Central memory CD8-positive, alpha-beta T cell (primary cell): ENCODE data around the gene SMTNL2.
A peak's percentile ranks its signal among the peaks of the same experiment; 100 is the strongest.
"Not testable (repeated sequence)": the region's sequence is repeated elsewhere in the genome, so short reads cannot be mapped to it uniquely, and the experiment has no call there.

Experiments
- ATAC-seq: fragments of 150-1000 bp; cut with Tn5 transposase; replicated peaks from 2 replicates; pipeline ENCODE4 v1.10.0; 2022; ENCODE audit warnings: mild to moderate bottlenecking, moderate FRiP score, moderate number of reproducible peaks; ENCODE audit not compliant: poor library complexity, severe bottlenecking; ENCODE audit errors: extremely low read depth
- DNase-seq, 2 donors: peaks; one replicate each; pipeline ENCODE4 v3.0.0; 2021; ENCODE audit warnings: low spot score in 2 of 2
- H3K27ac Mint-ChIP-seq: one replicate; pipeline ENCODE4 v1.8.0; 2022; ENCODE audit warnings: low read depth, mild to moderate bottlenecking, moderate library complexity, mixed read lengths
- H3K27me3 Mint-ChIP-seq: one replicate; pipeline ENCODE4 v1.8.0; 2022; ENCODE audit warnings: mixed read lengths
- H3K36me3 Mint-ChIP-seq: one replicate; pipeline ENCODE4 v1.8.0; 2022; ENCODE audit warnings: mild to moderate bottlenecking, moderate library complexity, mixed read lengths; ENCODE audit not compliant: insufficient read depth
- H3K4me1 Mint-ChIP-seq: one replicate; pipeline ENCODE4 v1.8.0; 2022; ENCODE audit warnings: mixed read lengths
- H3K4me3 Mint-ChIP-seq: one replicate; pipeline ENCODE4 v1.8.0; 2022; ENCODE audit warnings: mild to moderate bottlenecking, moderate library complexity, mixed read lengths
- H3K9me3 Mint-ChIP-seq: one replicate; pipeline ENCODE4 v1.8.0; 2022; ENCODE audit warnings: mixed read lengths

SMTNL2 gene

DNA sequence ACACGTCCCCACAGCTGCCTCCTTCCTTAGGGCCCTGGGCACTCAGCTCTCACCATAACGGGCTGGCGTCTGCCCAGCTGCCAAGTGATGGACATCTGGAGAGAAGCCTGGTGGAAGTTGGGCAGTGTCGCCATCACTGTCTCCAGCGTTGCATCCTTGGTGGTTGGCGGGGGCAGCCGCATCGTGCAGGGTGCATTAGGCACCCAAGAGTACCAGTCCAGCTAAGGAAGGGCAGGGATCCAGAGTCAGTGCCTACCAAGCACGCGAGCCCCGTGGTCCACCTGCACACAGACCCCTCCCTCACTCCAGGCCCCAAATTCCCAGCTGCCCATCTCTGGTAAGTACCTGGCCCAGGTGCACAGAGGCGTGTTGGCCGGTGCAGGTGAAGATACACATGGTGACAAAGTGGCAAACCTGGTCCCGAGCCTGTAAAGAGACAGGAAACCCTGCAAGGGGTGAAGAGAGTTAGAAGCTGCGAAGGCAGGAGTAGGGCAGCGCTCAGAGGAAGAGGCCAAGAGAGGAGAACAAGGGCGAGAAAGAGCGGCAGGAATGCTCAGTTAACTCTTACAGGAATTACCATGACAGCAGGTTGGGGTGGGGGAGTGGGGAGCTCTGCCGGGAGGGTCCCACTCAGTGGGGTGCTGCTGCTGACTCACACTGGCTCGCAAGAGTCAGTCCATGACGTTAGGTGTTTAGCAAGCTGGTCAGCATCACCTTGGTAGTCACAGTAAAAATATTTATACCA lies 47.7 kb downstream of the SMTNL2 start:
- no peaks in the 10 kb centered on the region for H3K9me3 Mint-ChIP-seq
- no peak for DNase-seq
- H3K27ac Mint-ChIP-seq, result no peak overlapping the region
- peaks cover 54% of the 10 kb centered on the region for H3K27me3 Mint-ChIP-seq
- peaks cover 2% of the 10 kb centered on the region for H3K36me3 Mint-ChIP-seq
- no peak for ATAC-seq
- no peak overlapping the region for H3K4me3 Mint-ChIP-seq
- peaks cover 10% of the 10 kb centered on the region for H3K4me1 Mint-ChIP-seq

DNA sequence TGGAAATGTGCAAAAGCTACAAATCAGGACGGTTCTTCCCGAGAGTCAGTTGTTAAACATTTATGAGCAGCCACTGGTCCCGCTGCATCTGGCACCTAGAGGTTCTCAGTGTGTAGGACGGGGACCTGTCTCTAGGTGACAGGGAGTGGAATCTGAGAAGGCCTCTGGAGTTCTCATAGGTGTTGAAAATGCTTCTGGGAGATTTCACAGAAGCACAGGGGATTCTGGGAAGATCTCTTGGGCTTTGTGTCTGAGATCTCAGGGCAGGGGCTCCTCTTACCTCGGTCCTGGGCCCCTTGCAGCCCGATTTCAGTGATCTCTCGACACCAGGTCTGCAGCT lies 48.2 kb downstream of the SMTNL2 start:
- no peak overlapping the region for H3K27ac Mint-ChIP-seq
- H3K4me3 Mint-ChIP-seq, result no peak overlapping the region

DNA sequence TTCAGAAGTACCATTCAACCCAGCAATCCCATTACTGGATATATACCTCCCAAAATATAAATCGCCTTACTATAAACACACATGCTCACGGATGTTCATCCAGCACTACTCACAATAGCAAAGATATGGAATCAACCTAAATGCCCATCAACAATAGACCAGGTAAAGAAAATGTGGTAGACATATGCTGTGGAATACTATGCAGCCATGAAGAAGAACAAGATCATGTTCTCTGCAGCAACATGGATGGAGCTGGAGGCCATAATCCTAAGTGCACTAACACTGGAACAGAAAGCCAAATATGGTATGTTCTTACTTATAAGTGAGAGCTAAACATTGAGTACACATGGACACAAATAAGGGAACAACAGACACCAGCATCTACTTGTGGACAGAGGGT lies 49.3 kb downstream of the SMTNL2 start:
- ATAC-seq (no peak), DNase-seq (no peak)
- H3K9me3 Mint-ChIP-seq, result no peaks in the 10 kb centered on the region
- no peak overlapping the region for H3K27ac Mint-ChIP-seq
- H3K4me1 Mint-ChIP-seq, result peaks cover 10% of the 10 kb centered on the region
- no peak overlapping the region for H3K4me3 Mint-ChIP-seq
- peaks cover 3% of the 10 kb centered on the region for H3K36me3 Mint-ChIP-seq
- peaks cover 70% of the 10 kb centered on the region for H3K27me3 Mint-ChIP-seq

More for the DNA sequence above, 48.2 kb downstream of the SMTNL2 start:
- H3K4me1 Mint-ChIP-seq, result peaks cover 10% of the 10 kb centered on the region
- H3K9me3 Mint-ChIP-seq, result no peaks in the 10 kb centered on the region
- H3K36me3 Mint-ChIP-seq, result peaks cover 3% of the 10 kb centered on the region
- no peak for ATAC-seq
- H3K27me3 Mint-ChIP-seq, result peaks cover 59% of the 10 kb centered on the region
- no peak for DNase-seq

DNA sequence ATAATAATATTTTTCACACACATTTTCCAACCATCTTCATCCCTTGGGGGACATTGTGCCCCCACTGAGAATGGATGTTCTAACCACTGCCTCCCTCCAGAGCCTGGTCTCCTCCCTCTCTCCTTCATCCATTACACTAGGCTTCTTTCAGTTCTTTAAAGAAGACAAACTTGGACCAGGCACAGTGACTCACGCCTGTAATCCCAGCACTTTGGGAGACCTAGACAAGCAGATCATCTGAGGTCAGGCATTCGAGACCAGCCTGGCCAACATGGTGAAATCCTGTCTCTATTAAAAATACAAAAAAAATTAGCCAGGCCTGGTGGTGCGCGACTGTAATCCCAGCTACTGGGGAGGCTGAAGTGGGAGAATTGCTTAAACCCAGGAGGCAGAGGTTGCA lies 50.6 kb downstream of the SMTNL2 start:
- Mint-ChIP-seq H3K9me3 (no peaks in the 10 kb centered on the region), H3K36me3 (peaks cover 3% of the 10 kb centered on the region), H3K27me3 (peaks cover 81% of the 10 kb centered on the region), H3K4me1 (peaks cover 17% of the 10 kb centered on the region), H3K27ac (no peak overlapping the region), H3K4me3 (no peak overlapping the region)
- no peak for DNase-seq
- no peak for ATAC-seq

DNA sequence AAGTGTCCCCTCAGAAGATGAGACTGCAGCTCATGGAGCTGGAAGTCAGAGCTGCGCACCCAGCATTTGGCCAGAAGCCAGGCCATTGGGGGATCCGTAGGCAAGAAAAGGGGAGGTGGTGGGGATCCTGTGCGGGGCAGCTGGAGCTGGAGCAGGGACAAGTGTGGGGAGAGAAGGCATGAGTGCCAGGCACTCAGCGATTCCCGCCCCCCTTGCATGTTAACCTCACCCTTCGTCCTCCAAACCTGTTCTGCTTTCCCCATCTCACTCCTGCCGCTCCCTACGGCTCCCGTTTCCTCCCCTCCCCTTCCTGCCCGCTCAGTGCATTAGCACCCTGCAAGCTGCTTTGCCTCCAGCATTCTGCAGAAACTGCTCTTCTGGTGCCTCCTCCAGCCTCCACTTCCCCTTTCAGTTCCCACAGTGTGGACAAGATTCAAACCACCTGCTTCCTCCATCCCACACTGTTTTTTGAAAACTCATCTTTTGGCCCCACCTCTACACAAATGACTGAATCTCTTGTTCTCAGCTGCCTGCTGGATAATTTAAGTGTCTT lies 51.6 kb downstream of the SMTNL2 start:
- DNase-seq (no peak), ATAC-seq (no peak)
- no peak overlapping the region for H3K4me3 Mint-ChIP-seq
- H3K36me3 Mint-ChIP-seq, result peaks cover 3% of the 10 kb centered on the region
- no peaks in the 10 kb centered on the region for H3K9me3 Mint-ChIP-seq
- no peak overlapping the region for H3K27ac Mint-ChIP-seq
- peaks cover 85% of the 10 kb centered on the region for H3K27me3 Mint-ChIP-seq
- peaks cover 17% of the 10 kb centered on the region for H3K4me1 Mint-ChIP-seq

DNA sequence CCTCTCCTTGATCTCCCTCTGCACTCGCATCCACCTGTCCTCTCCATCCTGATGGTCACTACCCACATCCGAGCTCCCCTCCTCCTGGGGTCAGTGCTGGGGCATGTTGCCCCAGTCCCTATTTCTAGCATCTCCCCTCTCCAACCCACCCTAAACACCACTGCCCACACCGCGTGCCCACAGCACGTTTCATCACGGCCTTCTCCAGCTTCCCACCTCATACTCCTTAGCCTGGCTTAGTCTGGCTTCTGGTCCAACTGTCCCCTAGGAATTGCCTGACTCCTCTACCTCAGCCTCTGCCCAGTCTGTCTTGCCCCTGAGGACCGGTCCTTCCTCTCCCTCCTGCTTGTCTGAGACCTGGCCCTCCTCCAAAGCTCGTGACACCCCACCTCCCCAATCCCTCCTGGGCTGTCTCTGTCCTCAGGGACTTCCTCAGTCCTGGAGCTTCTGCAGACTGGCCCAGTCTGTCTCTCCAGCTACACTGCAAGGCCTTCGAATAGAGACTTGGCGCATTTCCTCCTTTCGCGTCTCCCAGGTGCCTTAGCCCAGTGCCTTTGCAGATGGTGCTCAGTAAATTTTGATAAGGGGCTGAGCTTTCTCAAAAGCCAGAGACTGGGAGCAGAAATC lies 52.3 kb downstream of the SMTNL2 start:
- Mint-ChIP-seq H3K4me3 (no peak overlapping the region), H3K9me3 (no peaks in the 10 kb centered on the region), H3K27ac (no peak overlapping the region), H3K27me3 (peaks cover 92% of the 10 kb centered on the region), H3K4me1 (peaks cover 17% of the 10 kb centered on the region), H3K36me3 (peaks cover 3% of the 10 kb centered on the region)
- ATAC-seq (no peak), DNase-seq (no peak)

DNA sequence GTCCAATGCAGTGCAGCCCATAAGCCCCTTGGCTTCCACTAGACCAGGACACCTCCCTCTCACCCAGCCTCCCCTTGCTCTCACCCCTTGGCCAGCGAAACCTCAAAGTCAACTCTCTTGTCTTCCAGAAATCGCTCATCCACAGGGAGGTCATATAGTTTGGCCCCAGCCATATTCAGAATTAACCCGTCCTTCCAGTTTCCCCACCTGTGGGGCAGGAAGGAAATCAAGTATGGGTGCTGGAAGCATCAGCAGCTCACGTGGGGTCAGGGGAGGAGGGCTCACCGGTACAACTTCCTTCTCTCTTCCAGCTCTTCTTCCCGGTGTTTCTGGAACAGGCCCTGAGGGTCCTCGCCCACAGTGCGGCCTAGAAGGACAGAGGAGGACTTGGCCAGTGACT lies 54.4 kb downstream of the SMTNL2 start:
- not testable (repeated sequence) for H3K36me3 Mint-ChIP-seq, ATAC-seq, DNase-seq, H3K4me3 Mint-ChIP-seq, H3K9me3 Mint-ChIP-seq, H3K27ac Mint-ChIP-seq
- Mint-ChIP-seq H3K4me1 (peaks cover 17% of the 10 kb centered on the region), H3K27me3 (peaks cover 92% of the 10 kb centered on the region)

DNA sequence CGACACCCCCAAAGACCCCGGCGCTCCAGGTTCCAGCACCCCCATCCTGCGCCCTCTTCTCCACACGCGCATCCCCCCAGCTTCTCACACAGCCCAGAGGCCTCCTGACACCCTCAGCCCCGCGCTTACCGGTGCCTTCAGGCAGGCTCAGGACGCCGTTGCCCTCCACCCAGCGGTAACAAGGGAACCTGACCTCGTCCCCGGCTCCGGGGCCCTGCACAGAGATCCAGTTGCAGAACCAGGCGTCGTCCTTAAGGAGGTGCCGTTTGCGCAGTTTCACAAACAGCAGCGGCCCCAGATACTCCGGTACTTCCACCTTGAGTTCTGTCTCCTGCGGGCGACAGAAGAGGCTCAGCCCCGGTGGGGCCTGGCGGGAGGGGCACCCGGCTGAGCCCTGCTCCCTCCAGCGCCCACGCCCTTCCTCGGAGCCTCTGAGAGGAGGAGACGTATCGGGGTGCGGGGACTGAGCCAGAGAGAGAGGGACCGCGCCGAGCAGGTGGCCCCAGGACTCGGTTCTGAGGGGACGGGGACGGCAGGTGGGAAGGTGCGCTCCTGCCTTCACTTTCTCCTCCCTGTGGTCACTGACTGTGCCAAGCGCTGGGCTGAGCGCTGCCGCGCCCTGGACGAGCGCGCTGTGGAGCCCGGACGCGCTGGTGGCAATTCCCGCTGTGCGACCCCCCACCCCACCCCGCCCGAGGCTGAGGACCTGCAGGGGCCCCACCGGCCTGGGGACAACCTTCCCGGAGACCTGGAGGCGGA lies 55.2 kb downstream of the SMTNL2 start:
- not testable (repeated sequence) for H3K9me3 Mint-ChIP-seq, DNase-seq, H3K27ac Mint-ChIP-seq, H3K36me3 Mint-ChIP-seq
- peak; percentile 69 for ATAC-seq
- Mint-ChIP-seq H3K4me3 (peak overlapping the region; percentile 55), H3K27me3 (peaks cover 92% of the 10 kb centered on the region), H3K4me1 (peaks cover 17% of the 10 kb centered on the region)

DNA sequence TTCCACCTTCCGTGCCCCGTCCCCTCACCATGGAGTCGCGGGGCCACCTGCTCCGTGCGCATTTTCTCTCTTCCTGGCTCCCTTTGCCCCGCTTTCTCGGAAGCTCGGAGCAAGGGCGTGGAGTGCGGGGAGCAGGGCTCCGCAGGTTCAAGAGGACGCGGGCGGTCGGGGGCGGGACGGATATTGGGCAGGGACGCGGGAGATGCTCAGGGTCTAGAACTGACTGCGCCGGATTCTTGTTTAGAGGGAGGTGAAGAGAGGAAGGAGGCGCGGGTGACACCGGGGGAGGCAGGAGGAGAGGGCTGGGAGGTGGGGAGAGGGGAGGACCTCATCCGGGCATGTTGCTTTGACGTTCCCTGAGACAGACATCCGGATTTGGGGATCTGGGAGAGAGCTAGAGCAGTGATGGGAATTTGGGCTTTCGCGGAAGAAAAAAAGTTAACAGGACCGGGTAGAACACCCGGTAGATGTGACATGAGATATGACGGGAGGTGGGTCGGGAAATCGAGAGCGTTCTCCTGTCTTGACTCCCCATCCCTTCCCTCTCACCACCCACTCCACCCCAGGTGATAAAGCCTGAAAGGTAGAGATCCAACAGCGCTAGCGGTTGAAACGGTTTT lies 56.4 kb downstream of the SMTNL2 start:
- H3K4me3 Mint-ChIP-seq, H3K9me3 Mint-ChIP-seq, ATAC-seq, H3K36me3 Mint-ChIP-seq, H3K27ac Mint-ChIP-seq, DNase-seq: not testable (repeated sequence)
- peaks cover 92% of the 10 kb centered on the region for H3K27me3 Mint-ChIP-seq
- peaks cover 14% of the 10 kb centered on the region for H3K4me1 Mint-ChIP-seq

DNA sequence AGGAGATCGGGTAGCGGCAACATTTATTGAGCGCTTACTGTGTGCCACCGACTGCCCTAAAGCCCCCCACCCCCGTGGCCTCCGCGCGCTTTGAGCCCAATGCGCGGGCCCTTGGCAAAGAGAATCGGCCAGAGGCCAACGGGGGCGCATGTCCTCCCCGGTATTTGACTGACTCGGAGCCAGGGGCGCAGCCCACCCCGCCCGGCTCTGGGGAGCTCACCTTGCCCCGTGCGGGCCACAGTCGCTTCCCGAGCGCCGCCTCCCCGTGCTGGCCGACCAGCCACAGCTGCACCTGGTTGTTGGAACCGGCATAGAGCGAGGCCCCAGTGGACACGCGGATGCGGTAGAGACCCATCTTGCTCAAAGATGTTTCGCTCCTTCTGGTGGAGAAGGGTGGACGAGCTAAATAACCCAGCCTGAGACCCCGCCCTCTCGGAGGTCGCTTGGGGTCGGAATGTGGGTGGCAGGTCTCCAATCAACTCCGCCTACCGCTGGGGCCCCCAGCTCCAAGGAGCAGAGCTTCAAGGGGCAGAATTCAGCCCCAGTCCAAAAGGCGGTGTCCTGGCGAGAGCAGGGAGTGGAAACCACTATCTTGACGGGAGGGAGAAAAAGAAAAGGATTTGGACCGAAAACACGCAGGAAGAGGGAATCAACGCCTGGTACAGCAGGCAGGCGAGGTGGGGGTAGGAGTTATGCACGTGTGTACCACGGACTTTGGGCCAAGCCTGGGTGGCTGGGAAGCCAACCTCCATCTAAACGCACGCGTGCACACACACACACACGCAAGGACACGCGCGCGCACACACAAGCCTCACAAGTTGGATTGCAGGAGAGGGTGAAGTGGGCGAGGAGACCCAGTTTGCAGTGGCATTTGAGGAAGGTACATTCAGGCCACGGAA lies 57.2 kb downstream of the SMTNL2 start, which contains the start of gene ALOX15:
Gene ALOX15, minus strand, starts transcription at position 382 of the 899 bp plus-strand sequence. Its CDS starts 27 bp downstream, at position 355.
- no peak for ATAC-seq
- H3K9me3 Mint-ChIP-seq, result no peaks in the 10 kb centered on the region
- H3K4me3 Mint-ChIP-seq, result no peak within 1 kb of the TSS
- peaks cover 92% of the 10 kb centered on the region for H3K27me3 Mint-ChIP-seq
- no peak within 1 kb of the TSS for H3K27ac Mint-ChIP-seq
- peaks cover 5% of the 10 kb centered on the region for H3K36me3 Mint-ChIP-seq
- no peak for DNase-seq
- H3K4me1 Mint-ChIP-seq, result peaks cover 7% of the 10 kb centered on the region

DNA sequence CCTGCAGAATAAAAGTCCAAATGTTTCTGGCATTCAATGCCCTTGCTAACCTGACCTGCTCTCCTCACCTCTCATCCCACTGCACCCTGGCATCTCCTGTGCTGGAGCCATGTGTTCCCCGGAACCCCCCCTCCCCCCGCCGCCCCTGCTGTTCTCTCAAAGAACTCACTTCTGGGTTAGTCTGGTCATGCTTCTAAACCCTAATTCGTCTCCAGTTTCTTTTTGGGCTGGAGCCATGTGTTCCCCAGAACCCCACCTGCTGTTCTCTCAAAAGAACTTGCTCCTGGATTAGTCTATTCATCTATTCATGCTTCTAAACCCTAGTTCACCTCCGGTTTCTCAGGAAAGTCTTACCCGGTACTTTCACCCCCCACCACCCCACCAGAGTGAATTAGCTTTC lies 58.0 kb downstream of the SMTNL2 start:
- ATAC-seq, result no peak
- H3K9me3 Mint-ChIP-seq, result no peaks in the 10 kb centered on the region
- H3K27me3 Mint-ChIP-seq, result peaks cover 86% of the 10 kb centered on the region
- peaks cover 4% of the 10 kb centered on the region for H3K36me3 Mint-ChIP-seq
- peaks cover 7% of the 10 kb centered on the region for H3K4me1 Mint-ChIP-seq
- no peak overlapping the region for H3K4me3 Mint-ChIP-seq
- DNase-seq, result no peak
- no peak overlapping the region for H3K27ac Mint-ChIP-seq
